Thymus (tissue), 11 donors: ENCODE measurements around the gene CDC6. TPM values are rescaled to one million over a fixed set of nuclear protein-coding genes. Genes with fewer than 3 reads are reported as not detected.

ENCODE experiments used
- DNase-seq, 9 donors: peaks; one replicate each; pipeline ENCODE4 v3.0.0-alpha.2; 2013; ENCODE audit warnings: low spot score in 9 of 9, low read depth in 6 of 9, missing footprints in 1 of 9
- H3K27ac ChIP-seq, 2 donors: one replicate each; pipeline ENCODE4 v1.5.1; 2013; ENCODE audit warnings: control low read depth in 1 of 2, low read depth in 1 of 2, low read length in 1 of 2, mild to moderate bottlenecking in 1 of 2, moderate library complexity in 1 of 2
- H3K27me3 ChIP-seq, 2 donors: one replicate each; pipeline ENCODE4 v1.5.1; 2013; ENCODE audit warnings: low read length in 1 of 2; ENCODE audit not compliant: control insufficient read depth in 2 of 2, insufficient read depth in 1 of 2
- H3K36me3 ChIP-seq, 2 donors: one replicate each; pipeline ENCODE4 v1.5.1; 2013; ENCODE audit warnings: low read length in 1 of 2, mild to moderate bottlenecking in 1 of 2, moderate library complexity in 1 of 2; ENCODE audit not compliant: control insufficient read depth in 2 of 2, insufficient read depth in 2 of 2
- H3K4me1 ChIP-seq, 2 donors: one replicate each; pipeline ENCODE4 v1.5.1; 2013; ENCODE audit warnings: low read length in 2 of 2; ENCODE audit not compliant: control insufficient read depth in 2 of 2, insufficient read depth in 2 of 2
- H3K4me3 ChIP-seq, 2 donors: one replicate each; pipeline ENCODE4 v1.5.1; 2013; ENCODE audit warnings: low read length in 2 of 2, control low read depth in 1 of 2, mild to moderate bottlenecking in 1 of 2
- H3K9me3 ChIP-seq, 2 donors: one replicate each; pipeline ENCODE4 v1.5.1; 2013; ENCODE audit warnings: low read length in 1 of 2, mild to moderate bottlenecking in 1 of 2; ENCODE audit not compliant: control insufficient read depth in 2 of 2, insufficient read depth in 1 of 2
- WGBS: extraction: QIAGEN DNeasy Blood & Tissue Kit; methylation state at CpG from one replicate; pipeline ENCODE4 v1.1.7; 2013; 5-methylcytosine and 5-hydroxymethylcytosine counted together
- polyA plus RNA-seq: library from polyadenylated mRNA; stranded (reverse); fragments of 200-250 nt; gene quantifications from one replicate; pipeline ENCODE4 v1.2.3, GENCODE V29; 2013
- total RNA-seq: library from RNA; stranded (reverse); fragments of 120-200 nt; gene quantifications from one replicate; pipeline ENCODE4 v1.2.4, GENCODE V29; 2013
- donor health status: healthy.

CDC6 gene
- total and polyA plus RNA-seq, 2 donors: 1.3 to 24.5 TPM

- WGBS: 2% methylated on average over 55 of the region's 55 CpGs
- H3K4me1 ChIP-seq: peaks cover 43 to 86% of the 10 kb centered on the region in 2 donors
- peak overlapping the region; percentile 62 to 78 for H3K27ac ChIP-seq
- DNase-seq: peak in 5 of 9 donors; percentile 71 to 88 (median 82)
- peak overlapping the region; percentile 59 to 87 for H3K4me3 ChIP-seq
- H3K36me3 ChIP-seq: no peaks in the 10 kb centered on the region
- peaks cover 0 to 11% of the 10 kb centered on the region in 2 donors for H3K9me3 ChIP-seq
- H3K27me3 ChIP-seq: peaks cover 19 to 44% of the 10 kb centered on the region in 2 donors
Observed at GRCh38 chr17:40340880-40341807, 53.5 kb downstream of the CDC6 start.

GRCh38 chr17:40341808-40342503, 54.3 kb downstream of the CDC6 start:
- DNase-seq: no peak
- Histone ChIP-seq H3K9me3 (peaks cover 0 to 11% of the 10 kb centered on the region in 2 donors), H3K4me1 (peaks cover 44 to 92% of the 10 kb centered on the region in 2 donors), H3K36me3 (no peaks in the 10 kb centered on the region), H3K4me3 (peak overlapping the region; percentile 59 to 87), H3K27me3 (peaks cover 19 to 44% of the 10 kb centered on the region in 2 donors), H3K27ac (peak overlapping the region; percentile 43 to 78)
- 2% methylated on average over 55 of the region's 55 CpGs for WGBS

GRCh38 chr17:40342504-40343218, 55.0 kb downstream of the CDC6 start:
- peaks cover 44 to 92% of the 10 kb centered on the region in 2 donors for H3K4me1 ChIP-seq
- peak overlapping the region; percentile 59 to 87 for H3K4me3 ChIP-seq
- peaks cover 0 to 11% of the 10 kb centered on the region in 2 donors for H3K9me3 ChIP-seq
- peak overlapping the region in 1 of 2 donors; percentile 53 for H3K27ac ChIP-seq
- H3K36me3 ChIP-seq: no peaks in the 10 kb centered on the region
- DNase-seq: no peak
- peaks cover 19 to 44% of the 10 kb centered on the region in 2 donors for H3K27me3 ChIP-seq
- WGBS: 27% methylated on average over 38 of the region's 38 CpGs

- Histone ChIP-seq H3K27ac (peak overlapping the region in 1 of 2 donors; percentile 46), H3K4me3 (peak overlapping the region; percentile 59 to 87), H3K9me3 (peaks cover 0 to 11% of the 10 kb centered on the region in 2 donors), H3K4me1 (peaks cover 36 to 92% of the 10 kb centered on the region in 2 donors), H3K36me3 (peaks cover 0 to 1% of the 10 kb centered on the region in 2 donors), H3K27me3 (peaks cover 19 to 44% of the 10 kb centered on the region in 2 donors)
- WGBS: 44% methylated on average over 15 of the region's 15 CpGs
- DNase-seq: peak in 1 of 9 donors; percentile 67
Observed at GRCh38 chr17:40343219-40344119, 55.8 kb downstream of the CDC6 start.

GRCh38 chr17:40344421-40345160, 56.9 kb downstream of the CDC6 start:
- H3K27ac ChIP-seq: peak overlapping the region; percentile 0 to 43
- peaks cover 19 to 44% of the 10 kb centered on the region in 2 donors for H3K27me3 ChIP-seq
- no peak for DNase-seq
- H3K36me3 ChIP-seq: peaks cover 0 to 7% of the 10 kb centered on the region in 2 donors
- H3K4me1 ChIP-seq: peaks cover 36 to 90% of the 10 kb centered on the region in 2 donors
- WGBS: 46% methylated on average over 7 of the region's 7 CpGs
- peaks cover 0 to 11% of the 10 kb centered on the region in 2 donors for H3K9me3 ChIP-seq
- H3K4me3 ChIP-seq: peak overlapping the region; percentile 25 to 44

- DNase-seq: no peak
- H3K27ac ChIP-seq: peak overlapping the region in 1 of 2 donors; percentile 43
Observed at GRCh38 chr17:40345161-40345993, 57.7 kb downstream of the CDC6 start.

More at GRCh38 chr17:40345161-40345993, 57.7 kb downstream of the CDC6 start:
- Histone ChIP-seq H3K36me3 (peaks cover 0 to 7% of the 10 kb centered on the region in 2 donors), H3K4me1 (peaks cover 34 to 95% of the 10 kb centered on the region in 2 donors), H3K9me3 (peaks cover 0 to 11% of the 10 kb centered on the region in 2 donors), H3K4me3 (peak overlapping the region; percentile 25 to 44), H3K27me3 (peaks cover 19 to 44% of the 10 kb centered on the region in 2 donors)
- 4% methylated on average over 45 of the region's 45 CpGs for WGBS
